Endothelial cell (in vitro differentiated cells): Measurements from ENCODE around the gene MARCHF3. TPM values are rescaled to one million over a fixed set of nuclear protein-coding genes. Genes with fewer than 3 reads are reported as not detected.

ENCODE experiments used
- DNase-seq: peaks from one replicate; pipeline ENCODE4 v3.0.0; 2021; ENCODE audit warnings: low spot score
- H3K27ac Mint-ChIP-seq: one replicate; pipeline ENCODE4 v1.8.0; 2021; ENCODE audit warnings: mixed read lengths, inconsistent platforms; ENCODE audit not compliant: unreplicated experiment
- H3K27me3 Mint-ChIP-seq: one replicate; pipeline ENCODE4 v1.8.0; 2021; ENCODE audit warnings: mild to moderate bottlenecking, moderate library complexity, mixed read lengths, inconsistent platforms; ENCODE audit not compliant: unreplicated experiment
- H3K36me3 Mint-ChIP-seq: one replicate; pipeline ENCODE4 v1.8.0; 2021; ENCODE audit warnings: mild to moderate bottlenecking, low read depth, mixed read lengths, inconsistent platforms; ENCODE audit not compliant: unreplicated experiment
- H3K4me1 Mint-ChIP-seq: one replicate; pipeline ENCODE4 v1.8.0; 2021; ENCODE audit warnings: mild to moderate bottlenecking, mixed read lengths, inconsistent platforms; ENCODE audit not compliant: unreplicated experiment
- H3K4me3 Mint-ChIP-seq: one replicate; pipeline ENCODE4 v1.8.0; 2021; ENCODE audit warnings: mild to moderate bottlenecking, mixed read lengths, inconsistent platforms; ENCODE audit not compliant: unreplicated experiment
- H3K9me3 Mint-ChIP-seq: one replicate; pipeline ENCODE4 v1.8.0; 2021; ENCODE audit warnings: mixed read lengths, inconsistent platforms; ENCODE audit not compliant: unreplicated experiment
- long read RNA-seq: library from polyadenylated mRNA; unstranded; transcript quantifications from one replicate; pipeline ENCODE4 v2.0.0, GENCODE V29; 2020; ENCODE audit not compliant: unreplicated experiment
- total RNA-seq: library from RNA; stranded (reverse); fragmentation: NEBNext Ultra II Directional; extraction: Animal tissue kit (Norgen Biotek cat#: 25700); gene quantifications from one replicate; pipeline ENCODE4 v1.2.1, GENCODE V29; 2021; ENCODE audit not compliant: unreplicated experiment
- TF ChIP-seq, protein P1 (sequence below): fragments of 200-600 bp; sonication (generic); IDR thresholded peaks from one replicate; pipeline ENCODE4 v1.5.0; 2021; ENCODE audit warnings: antibody characterized with exemption; ENCODE audit not compliant: unreplicated experiment

The MARCHF3 gene, protein sequence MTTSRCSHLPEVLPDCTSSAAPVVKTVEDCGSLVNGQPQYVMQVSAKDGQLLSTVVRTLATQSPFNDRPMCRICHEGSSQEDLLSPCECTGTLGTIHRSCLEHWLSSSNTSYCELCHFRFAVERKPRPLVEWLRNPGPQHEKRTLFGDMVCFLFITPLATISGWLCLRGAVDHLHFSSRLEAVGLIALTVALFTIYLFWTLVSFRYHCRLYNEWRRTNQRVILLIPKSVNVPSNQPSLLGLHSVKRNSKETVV
- total RNA-seq: 47.9 TPM
- long read RNA-seq, full-length matches to known transcripts: 23 of 33 reads
- long read RNA-seq, partial matches to known transcripts: 3 of 33 reads
- long read RNA-seq, other reads (novel, unspliced or antisense): 7 of 33 reads

DNA sequence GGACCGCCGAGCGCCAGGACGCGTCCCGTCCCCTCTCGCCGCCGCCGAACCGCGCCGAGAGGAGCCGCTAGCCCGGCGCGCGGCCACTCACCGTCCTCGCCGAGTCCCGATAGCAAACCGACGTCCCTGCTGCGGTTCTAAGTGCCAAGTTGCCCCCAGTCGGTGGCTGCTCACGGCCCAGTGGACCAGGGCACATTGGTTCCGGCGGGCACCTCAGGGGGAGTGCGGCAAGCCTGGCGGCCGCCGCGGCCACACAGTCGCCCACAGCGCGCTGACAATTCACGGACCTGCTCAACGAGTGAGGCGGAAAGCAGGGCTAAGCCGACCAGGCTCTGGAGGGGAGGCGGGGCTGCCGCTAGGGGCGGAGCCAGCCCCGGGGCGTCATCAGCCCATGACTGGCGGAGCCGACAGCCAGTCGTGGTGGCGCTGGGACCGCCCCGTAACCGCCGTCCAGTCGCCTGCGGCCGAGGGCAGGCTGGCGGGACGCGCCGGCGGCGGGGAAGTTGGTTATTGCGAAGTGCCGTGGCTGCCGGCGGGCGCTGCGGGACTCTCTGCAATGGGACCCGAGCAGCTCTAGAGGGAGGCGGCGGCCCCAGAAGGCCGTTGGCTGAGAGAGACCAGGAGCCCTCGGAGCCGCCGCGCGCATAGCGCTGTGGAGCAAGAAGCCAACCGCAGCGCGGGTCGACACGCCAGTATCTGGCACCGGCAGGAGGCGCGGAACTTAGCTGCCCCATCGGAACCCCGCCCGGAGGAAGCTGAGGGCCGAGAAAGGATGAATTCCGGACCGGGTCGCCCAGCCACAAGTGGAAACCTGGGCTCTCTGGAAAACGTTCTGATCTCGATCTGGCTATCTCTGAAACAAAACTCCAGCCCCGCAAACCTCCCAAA is at the start of gene MARCHF3:
Gene MARCHF3, minus strand, starts transcription at position 300 of the 888 bp plus-strand sequence. CDS start 112,387 bp downstream, outside the sequence.
- DNase-seq: peak; percentile 97
- Mint-ChIP-seq H3K4me3 (peak within 1 kb of the TSS; percentile 92), H3K4me1 (peaks cover 37% of the 10 kb centered on the region), H3K36me3 (no peaks in the 10 kb centered on the region), H3K9me3 (no peaks in the 10 kb centered on the region), H3K27ac (peak within 1 kb of the TSS; percentile 42), H3K27me3 (peaks cover 6% of the 10 kb centered on the region)
- TF ChIP-seq, protein P1, sequence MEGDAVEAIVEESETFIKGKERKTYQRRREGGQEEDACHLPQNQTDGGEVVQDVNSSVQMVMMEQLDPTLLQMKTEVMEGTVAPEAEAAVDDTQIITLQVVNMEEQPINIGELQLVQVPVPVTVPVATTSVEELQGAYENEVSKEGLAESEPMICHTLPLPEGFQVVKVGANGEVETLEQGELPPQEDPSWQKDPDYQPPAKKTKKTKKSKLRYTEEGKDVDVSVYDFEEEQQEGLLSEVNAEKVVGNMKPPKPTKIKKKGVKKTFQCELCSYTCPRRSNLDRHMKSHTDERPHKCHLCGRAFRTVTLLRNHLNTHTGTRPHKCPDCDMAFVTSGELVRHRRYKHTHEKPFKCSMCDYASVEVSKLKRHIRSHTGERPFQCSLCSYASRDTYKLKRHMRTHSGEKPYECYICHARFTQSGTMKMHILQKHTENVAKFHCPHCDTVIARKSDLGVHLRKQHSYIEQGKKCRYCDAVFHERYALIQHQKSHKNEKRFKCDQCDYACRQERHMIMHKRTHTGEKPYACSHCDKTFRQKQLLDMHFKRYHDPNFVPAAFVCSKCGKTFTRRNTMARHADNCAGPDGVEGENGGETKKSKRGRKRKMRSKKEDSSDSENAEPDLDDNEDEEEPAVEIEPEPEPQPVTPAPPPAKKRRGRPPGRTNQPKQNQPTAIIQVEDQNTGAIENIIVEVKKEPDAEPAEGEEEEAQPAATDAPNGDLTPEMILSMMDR: no peak

DNA sequence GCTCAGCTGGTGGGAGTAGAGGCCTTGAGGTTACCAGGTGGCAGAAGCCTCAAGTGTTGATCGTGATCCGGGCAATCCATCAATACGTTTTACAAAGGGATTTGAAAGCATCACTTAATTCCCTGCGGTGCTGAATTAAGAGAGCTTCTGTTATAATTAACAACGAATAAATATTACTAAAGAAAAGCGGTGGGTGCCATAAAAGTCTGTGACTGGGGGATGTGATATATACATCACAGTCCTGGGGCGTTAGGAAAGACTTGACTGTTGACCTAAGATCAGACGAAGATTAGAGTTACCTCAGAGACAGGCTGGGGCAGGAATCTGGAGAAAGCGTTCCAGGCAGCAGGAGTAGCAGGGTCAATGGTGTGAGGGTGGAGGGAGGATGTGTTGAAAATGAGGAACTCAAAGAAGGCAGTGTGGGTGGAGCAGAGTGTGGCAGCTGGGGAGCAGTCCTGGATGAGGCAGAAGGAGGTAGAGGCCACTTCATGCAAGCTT is 49.7 kb upstream of the MARCHF3 start:
- TF ChIP-seq, protein P1: no peak
- no peak overlapping the region for H3K4me3 Mint-ChIP-seq
- no peaks in the 10 kb centered on the region for H3K9me3 Mint-ChIP-seq
- no peak overlapping the region for H3K27ac Mint-ChIP-seq
- no peaks in the 10 kb centered on the region for H3K36me3 Mint-ChIP-seq
- DNase-seq: no peak
- no peaks in the 10 kb centered on the region for H3K27me3 Mint-ChIP-seq
- H3K4me1 Mint-ChIP-seq: peaks cover 21% of the 10 kb centered on the region

DNA sequence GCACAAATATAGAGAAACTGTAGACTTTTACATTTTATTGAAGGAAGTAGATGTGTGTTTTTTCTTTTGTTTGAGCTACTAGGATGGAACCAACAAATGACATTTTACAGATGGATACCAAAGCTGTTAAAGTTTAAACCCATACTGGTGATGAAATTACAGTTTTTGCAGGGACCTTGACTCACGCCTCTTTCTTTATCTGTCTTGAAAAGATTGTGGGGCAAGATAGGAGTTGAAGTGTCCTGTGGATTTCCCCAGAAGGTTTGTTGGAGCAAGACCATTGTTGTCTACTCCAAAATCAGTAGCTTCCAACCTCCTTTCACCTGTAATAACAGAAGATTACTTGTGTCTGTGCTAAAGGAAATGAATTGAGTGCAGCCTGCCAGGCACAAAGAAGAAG is 47.0 kb upstream of the MARCHF3 start:
- TF ChIP-seq, protein P1: no peak
- Mint-ChIP-seq H3K9me3 (no peaks in the 10 kb centered on the region), H3K4me1 (peaks cover 34% of the 10 kb centered on the region), H3K36me3 (no peaks in the 10 kb centered on the region), H3K27ac (peak overlapping the region; percentile 25), H3K27me3 (no peaks in the 10 kb centered on the region), H3K4me3 (no peak overlapping the region)
- no peak for DNase-seq

DNA sequence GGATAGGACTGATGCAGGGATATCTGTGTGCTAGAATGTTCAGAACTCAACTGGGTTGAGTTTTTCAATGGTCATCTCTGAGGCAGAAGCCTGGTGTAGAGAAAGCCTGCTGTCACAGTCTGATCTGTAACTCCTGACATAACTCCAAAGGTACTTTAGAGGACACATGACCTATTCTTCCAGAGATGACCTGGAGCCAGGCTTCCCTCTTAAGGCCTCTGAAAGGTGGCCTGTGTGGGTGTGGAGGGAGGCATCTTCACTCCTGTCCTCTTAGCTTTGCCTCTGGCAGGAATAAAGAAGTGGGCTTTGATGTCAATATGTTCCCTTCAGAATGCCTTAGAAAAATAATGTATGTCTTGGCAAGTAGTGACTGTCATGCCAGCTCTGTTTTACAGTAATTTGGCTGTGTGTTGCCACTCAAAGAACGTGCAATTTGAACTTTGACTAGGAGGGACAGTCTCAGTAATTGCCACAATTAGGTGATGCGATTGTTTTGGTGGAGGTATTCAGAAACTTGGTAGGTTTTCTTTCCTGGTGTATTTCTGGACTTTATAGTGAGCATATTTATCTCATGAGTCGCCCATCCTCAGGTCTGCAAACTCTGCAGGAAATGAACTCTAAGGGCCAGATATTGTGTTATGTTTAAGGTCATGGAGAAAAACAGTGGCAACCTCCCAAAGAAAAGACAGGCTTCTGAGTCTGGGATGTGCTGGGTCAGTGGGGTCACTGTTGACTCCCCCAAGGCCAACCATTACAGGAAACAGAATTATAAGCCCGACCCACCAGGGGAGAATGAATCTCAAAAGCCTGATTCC is 46.2 kb upstream of the MARCHF3 start:
- no peak for DNase-seq
- no peaks in the 10 kb centered on the region for H3K27me3 Mint-ChIP-seq
- H3K4me3 Mint-ChIP-seq: no peak overlapping the region

More for the DNA sequence above, 46.2 kb upstream of the MARCHF3 start:
- Mint-ChIP-seq H3K4me1 (peaks cover 40% of the 10 kb centered on the region), H3K36me3 (no peaks in the 10 kb centered on the region), H3K9me3 (no peaks in the 10 kb centered on the region), H3K27ac (no peak overlapping the region)
- TF ChIP-seq, protein P1: no peak
